GM13977 (cell line): ENCODE data around the gene VPS13C.

ENCODE experiments used
- DNase-seq: peaks from one replicate; pipeline ENCODE4 v3.0.0; 2012; ENCODE audit warnings: low spot score
- in situ Hi-C: fragments of 300-500 bp; cut with MboI; formaldehyde crosslinking; loops from one replicate; pipeline ENCODE4 v1.12.0; 2022; ENCODE audit warnings: low sequenced_read_pairs, low pct_unique_long_range_greater_than_20kb, mixed read lengths, inconsistent platforms; ENCODE audit not compliant: unreplicated experiment
- TF ChIP-seq, protein P1 (sequence below): IDR thresholded peaks from 2 replicates; pipeline ENCODE4 v1.5.1; 2012; ENCODE audit warnings: mild to moderate bottlenecking, control low read depth; ENCODE audit not compliant: insufficient read depth; ENCODE audit errors: extremely low read depth, missing control alignments

Gene VPS13C

DNA sequence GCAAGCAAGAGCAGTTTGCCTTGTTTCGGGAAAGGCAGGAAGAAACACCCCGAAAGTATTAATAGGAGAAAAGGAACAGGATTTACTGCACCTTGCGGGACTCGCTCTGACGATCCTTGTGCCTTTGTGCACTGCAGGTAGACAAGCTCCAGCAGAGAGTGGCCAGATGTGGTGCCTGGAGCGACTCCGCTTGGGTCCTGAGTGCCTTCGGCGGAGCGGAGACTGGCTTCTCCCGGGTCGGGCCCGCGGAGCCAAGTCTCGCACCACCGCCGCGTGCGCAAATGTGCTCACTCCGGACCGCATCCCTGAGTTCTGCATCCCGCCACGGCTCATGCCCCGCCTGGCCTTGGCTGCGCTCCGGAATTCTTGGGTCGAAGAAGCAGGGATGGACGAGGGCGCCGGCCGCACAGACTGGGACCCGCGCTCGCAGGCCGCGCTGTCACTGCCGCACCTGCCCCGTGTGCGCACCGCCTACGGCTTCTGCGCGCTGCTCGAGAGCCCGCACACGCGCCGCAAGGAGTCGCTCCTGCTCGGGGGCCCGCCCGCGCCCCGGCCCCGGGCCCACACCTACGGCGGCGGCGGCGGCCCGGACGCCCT lies 7.3 kb upstream of the VPS13C start:
- TF ChIP-seq, protein P1, sequence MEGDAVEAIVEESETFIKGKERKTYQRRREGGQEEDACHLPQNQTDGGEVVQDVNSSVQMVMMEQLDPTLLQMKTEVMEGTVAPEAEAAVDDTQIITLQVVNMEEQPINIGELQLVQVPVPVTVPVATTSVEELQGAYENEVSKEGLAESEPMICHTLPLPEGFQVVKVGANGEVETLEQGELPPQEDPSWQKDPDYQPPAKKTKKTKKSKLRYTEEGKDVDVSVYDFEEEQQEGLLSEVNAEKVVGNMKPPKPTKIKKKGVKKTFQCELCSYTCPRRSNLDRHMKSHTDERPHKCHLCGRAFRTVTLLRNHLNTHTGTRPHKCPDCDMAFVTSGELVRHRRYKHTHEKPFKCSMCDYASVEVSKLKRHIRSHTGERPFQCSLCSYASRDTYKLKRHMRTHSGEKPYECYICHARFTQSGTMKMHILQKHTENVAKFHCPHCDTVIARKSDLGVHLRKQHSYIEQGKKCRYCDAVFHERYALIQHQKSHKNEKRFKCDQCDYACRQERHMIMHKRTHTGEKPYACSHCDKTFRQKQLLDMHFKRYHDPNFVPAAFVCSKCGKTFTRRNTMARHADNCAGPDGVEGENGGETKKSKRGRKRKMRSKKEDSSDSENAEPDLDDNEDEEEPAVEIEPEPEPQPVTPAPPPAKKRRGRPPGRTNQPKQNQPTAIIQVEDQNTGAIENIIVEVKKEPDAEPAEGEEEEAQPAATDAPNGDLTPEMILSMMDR: no peak
- DNase-seq: peak; percentile 29
- in situ Hi-C loops: loop anchor here (10.0 kb wide), 1 partner anchor 193 kb away; no protein-coding TSS in a partner anchor

DNA sequence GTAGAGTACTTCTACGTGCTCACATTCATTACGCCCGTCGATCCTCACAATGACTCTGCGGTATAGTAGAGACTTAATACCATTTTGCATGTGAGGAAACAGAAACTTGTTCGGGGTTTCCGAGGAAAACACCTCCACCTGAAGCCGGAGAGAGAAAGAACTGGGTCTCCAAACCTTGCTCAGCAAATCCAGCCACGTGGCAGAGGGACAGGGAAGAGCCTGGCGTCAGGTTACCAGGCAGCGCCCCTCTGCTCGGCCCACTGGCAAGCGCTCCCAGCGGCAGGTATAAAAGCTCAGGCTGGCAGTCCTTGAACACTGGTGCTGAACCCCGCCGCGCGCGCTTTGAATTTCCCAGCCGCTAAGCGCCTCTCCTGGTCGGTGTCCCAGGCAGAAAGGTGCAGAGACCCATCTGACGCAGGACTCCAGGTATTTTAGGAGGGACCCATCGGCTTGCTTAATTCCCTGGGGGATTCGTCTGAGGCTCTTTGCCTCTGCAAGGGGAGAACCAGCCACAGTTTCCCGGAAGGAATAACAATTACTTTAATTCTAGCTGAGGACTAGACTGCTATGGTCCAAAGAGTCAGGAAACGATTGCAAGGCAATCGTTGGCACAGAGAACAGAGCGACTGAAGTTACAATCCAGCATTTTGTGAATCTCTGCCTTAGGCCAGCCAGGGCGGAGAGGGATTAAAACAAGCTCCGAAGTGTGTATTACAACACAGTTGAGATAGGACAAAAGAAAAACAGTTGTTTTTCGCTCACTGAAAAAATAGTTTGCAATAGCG lies 6.6 kb upstream of the VPS13C start, which contains the start of gene C2CD4A:
Gene C2CD4A, plus strand, starts transcription at position 315 of the 785 bp plus-strand sequence. CDS start 637 bp downstream, outside the sequence.
- TF ChIP-seq, protein P1: no peak
- in situ Hi-C loops: loop anchor here (10.0 kb wide), 1 partner anchor 192 kb away; no protein-coding TSS in a partner anchor
- DNase-seq: peak; percentile 33

DNA sequence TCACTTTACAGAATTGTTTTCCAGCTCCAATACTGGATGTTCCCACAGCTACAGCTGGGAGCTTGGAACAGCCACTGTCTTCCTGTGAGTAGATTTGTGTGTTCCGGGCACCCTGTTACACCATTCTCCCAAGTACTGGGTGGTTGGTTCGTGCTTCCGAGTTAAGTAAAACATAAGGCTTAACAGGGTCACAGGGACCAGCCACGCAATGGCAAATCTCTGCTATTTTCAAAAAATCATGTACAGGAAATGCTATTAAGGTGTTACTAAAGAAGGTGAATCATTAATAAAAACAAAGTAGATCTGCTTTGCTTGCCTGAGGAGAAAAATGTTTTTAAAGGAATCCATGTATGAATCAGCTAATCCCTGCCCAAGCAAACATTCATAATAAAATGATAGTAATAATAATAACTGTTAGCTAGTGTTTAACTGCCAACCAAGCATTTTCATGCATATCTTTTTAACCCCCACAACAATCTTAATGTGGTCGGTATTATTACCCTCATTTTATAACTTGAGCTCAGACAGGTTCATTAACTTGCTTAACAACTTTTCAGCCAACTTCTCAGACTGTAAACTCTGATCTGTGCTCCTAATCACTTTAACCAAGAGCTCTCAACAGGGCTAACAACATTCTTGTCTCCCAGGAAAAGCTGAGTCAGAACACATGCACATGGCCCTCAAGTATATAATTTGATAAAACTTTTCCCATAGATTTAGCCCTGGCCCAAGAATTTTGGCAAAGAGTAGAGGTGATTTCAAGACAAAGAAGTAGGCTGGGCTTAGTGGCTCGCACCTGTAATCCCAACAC lies 3.8 kb upstream of the VPS13C start:
- DNase-seq: no peak
- in situ Hi-C loops: loop anchor here (10.0 kb wide), 1 partner anchor 189 kb away; no protein-coding TSS in a partner anchor
- TF ChIP-seq, protein P1: no peak

DNA sequence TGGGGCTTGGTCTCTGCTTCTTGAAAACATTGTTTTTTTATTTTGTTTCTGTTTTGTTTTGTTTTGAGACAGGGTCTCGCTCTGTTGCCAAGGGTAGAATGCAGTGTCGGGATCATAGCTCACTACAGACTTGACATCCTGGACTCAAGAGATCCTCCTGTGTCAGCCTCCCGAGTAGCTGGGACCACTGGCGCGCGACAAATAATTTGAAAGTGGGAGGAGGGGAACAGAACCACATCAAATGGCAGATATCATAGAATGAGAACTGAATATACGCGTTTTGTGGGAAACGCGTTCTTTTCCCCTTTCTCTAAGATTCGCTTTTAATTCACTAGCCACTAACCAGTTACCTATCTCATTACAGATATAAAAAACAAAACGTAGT lies 641 bp upstream of the VPS13C start:
- TF ChIP-seq, protein P1: no peak
- in situ Hi-C loops: loop anchor here (10.0 kb wide), 1 partner anchor 186 kb away; no protein-coding TSS in a partner anchor
- DNase-seq: no peak

DNA sequence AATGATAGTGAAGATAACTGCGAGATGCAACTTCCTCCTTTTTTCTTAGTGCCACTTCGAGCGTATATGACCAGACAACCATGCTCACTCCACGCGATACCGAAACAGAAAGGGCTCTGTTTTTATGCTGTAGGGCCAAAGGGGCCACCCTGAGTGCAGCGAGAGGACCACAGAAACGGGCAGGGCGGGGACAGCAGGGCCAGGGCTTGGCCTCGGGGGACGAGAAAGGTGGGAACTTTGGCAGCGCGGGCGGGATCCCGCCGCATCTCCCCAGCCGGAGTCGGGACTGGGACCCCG lies 483 bp downstream of the VPS13C start:
- peak; percentile 84 for DNase-seq
- in situ Hi-C loops: loop anchor here (10.0 kb wide), 1 partner anchor 185 kb away; no protein-coding TSS in a partner anchor
- TF ChIP-seq, protein P1: no peak

DNA sequence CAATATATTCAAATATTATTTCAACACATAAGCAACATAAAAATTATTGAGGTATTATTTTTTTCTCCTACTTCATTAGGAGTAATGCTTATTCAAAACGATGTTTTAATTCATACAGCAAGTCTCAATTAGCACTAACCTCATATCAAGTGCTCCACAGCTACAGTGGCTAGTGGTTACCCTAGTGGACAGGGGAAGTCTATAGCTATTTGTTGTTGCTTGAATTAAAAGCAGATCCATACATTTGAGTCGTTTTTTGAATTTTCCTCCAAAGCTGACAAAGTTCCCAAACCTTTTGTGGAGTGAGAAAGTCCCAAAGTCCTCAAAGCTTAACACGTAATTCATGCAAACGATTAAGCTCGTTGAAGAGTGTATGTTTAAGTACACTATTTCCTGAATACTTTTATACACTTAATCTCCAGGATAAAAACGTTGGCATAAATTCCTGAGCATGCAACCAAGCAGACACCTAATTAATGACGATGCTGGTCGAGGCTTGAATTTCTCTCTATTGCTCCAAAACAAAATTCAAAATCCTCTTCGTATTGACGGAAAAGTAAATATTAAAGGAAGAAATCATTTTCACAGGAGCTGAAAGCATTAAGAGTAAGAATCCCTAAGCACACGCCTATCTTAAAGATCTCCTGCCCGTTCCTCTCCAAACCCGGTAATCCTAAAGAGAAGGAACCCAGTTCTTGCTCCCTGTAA lies 985 bp downstream of the VPS13C start:
- TF ChIP-seq, protein P1: no peak
- DNase-seq: no peak
- in situ Hi-C loops: no loop called here
